HG03378 (cell line): ENCODE data around the gene SNED1.

ENCODE experiments used
- ATAC-seq: cut with Tn5 transposase; IDR thresholded peaks from one replicate; pipeline ENCODE4 v1.9.1; 2021; ENCODE audit warnings: mild to moderate bottlenecking, moderate library complexity; ENCODE audit not compliant: unreplicated experiment

Gene SNED1

GRCh38 chr2:241066171-241066892 is 67.9 kb downstream of the SNED1 start:
- no peak for ATAC-seq

GRCh38 chr2:241066893-241067341 is 68.5 kb downstream of the SNED1 start:
- ATAC-seq, result no peak

- no peak for ATAC-seq
Observed at GRCh38 chr2:241067501-241068135, 69.2 kb downstream of the SNED1 start.

- ATAC-seq, result no peak
Observed at GRCh38 chr2:241068136-241068941, 69.9 kb downstream of the SNED1 start.

- no peak for ATAC-seq
Observed at GRCh38 chr2:241068942-241069810, 70.8 kb downstream of the SNED1 start.

GRCh38 chr2:241069821-241070281 is 71.4 kb downstream of the SNED1 start:
- ATAC-seq, result no peak

GRCh38 chr2:241070361-241070760 is 71.9 kb downstream of the SNED1 start:
- ATAC-seq, result no peak

GRCh38 chr2:241070811-241071676 is 72.6 kb downstream of the SNED1 start:
- no peak for ATAC-seq

- ATAC-seq, result no peak
Observed at GRCh38 chr2:241071677-241072111, 73.3 kb downstream of the SNED1 start.

GRCh38 chr2:241072151-241072550 is 73.7 kb downstream of the SNED1 start:
- ATAC-seq, result no peak

- no peak for ATAC-seq
Observed at GRCh38 chr2:241072553-241073165, 74.2 kb downstream of the SNED1 start.

- no peak for ATAC-seq
Observed at GRCh38 chr2:241073166-241074064, 75.0 kb downstream of the SNED1 start.

GRCh38 chr2:241074065-241074818 is 75.8 kb downstream of the SNED1 start:
- no peak for ATAC-seq

GRCh38 chr2:241074901-241075540 is 76.6 kb downstream of the SNED1 start:
- no peak for ATAC-seq

- ATAC-seq, result no peak
Observed at GRCh38 chr2:241080405-241081189, 82.2 kb downstream of the SNED1 start.

- no peak for ATAC-seq
Observed at GRCh38 chr2:241081190-241081642, 82.8 kb downstream of the SNED1 start.
